ENCODE results near the gene NR1D2. TPM values are rescaled to one million over a fixed set of nuclear protein-coding genes. Genes with fewer than 3 reads are reported as not detected.

NR1D2 gene
- total RNA-seq, 2 experiments from 2014 or later: 5.0 to 5.7 TPM

DNA sequence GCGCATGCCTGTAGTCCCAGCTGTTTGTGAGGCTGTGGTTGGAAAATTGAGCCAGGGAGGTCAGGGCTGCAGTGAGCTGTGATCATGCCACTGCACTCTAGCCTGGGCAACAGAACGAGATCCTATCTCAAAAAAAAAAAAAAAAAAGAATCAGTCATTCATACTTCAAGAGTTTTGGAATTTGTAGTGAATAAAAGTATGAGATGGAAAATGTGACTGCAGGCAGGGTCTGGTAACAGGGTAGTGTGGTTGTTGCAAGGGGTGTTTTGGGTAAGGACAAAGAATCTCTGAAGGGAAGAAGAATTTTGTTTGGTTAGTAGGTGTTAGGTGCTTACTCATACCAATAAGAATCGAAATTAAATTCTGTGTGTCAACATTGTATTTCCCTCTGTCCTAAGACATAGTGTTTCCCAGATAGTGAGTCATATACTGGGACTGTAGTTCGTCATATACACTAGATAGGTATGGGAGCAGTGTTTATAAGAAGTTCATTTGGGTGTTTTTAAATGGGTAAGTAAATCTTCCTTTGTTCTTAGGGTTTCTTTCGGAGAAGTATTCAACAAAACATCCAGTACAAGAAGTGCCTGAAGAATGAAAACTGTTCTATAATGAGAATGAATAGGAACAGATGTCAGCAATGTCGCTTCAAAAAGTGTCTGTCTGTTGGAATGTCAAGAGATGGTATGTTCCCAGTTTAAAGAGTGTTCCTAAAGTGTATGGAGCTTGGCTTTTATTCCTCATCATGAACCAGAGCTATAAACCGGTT, 14.2 kb downstream of the NR1D2 start:
- no peak overlapping the region for H3K27ac ChIP-seq (ENCODE audit: low read depth, low read length, poor library complexity, severe bottlenecking)
- no TSS peak for BruUV-seq (replicated peaks)
- TF ChIP-seq EZH2phosphoT487 (IDR thresholded peaks at IDR 0.05; ENCODE audit: borderline replicate concordance, low read depth, low read length): no peak
- TF ChIP-seq, protein P1, sequence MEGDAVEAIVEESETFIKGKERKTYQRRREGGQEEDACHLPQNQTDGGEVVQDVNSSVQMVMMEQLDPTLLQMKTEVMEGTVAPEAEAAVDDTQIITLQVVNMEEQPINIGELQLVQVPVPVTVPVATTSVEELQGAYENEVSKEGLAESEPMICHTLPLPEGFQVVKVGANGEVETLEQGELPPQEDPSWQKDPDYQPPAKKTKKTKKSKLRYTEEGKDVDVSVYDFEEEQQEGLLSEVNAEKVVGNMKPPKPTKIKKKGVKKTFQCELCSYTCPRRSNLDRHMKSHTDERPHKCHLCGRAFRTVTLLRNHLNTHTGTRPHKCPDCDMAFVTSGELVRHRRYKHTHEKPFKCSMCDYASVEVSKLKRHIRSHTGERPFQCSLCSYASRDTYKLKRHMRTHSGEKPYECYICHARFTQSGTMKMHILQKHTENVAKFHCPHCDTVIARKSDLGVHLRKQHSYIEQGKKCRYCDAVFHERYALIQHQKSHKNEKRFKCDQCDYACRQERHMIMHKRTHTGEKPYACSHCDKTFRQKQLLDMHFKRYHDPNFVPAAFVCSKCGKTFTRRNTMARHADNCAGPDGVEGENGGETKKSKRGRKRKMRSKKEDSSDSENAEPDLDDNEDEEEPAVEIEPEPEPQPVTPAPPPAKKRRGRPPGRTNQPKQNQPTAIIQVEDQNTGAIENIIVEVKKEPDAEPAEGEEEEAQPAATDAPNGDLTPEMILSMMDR (conservative IDR thresholded peaks at IDR 0.05; ENCODE audit: low read length): no peak
- ChIA-PET CTCF (ENCODE audit: unreplicated experiment) (no interaction called here), POLR2A (interaction anchor here (0.7 to 2.9 kb wide), 3 partner anchors 10 to 99 kb away, joined by 4 to 28 read pairs (median 4); no protein-coding TSS in a partner anchor)
- H3K79me2 ChIP-seq (ENCODE audit: insufficient read depth, low read depth, low read length): no peaks in the 10 kb centered on the region
- H3K4me2 ChIP-seq (ENCODE audit: low read length): no peak overlapping the region
- peaks cover 16% of the 10 kb centered on the region for H3K36me3 ChIP-seq (ENCODE audit: insufficient read depth, low read length)
- H3K9me2 ChIP-seq (ENCODE audit: insufficient read depth, low read length): no peaks in the 10 kb centered on the region
- no peak overlapping the region for H2AFZ ChIP-seq (ENCODE audit: low read length)
- H3K9me3 ChIP-seq (ENCODE audit: low read length): no peaks in the 10 kb centered on the region
- intact Hi-C loops (cut with micrococcal nuclease; ENCODE audit: unreplicated experiment): no loop called here
- no peak overlapping the region for H3K4me3 ChIP-seq (ENCODE audit: low read depth, low read length, poor library complexity, severe bottlenecking)
- no peaks in the 10 kb centered on the region for H4K20me1 ChIP-seq (ENCODE audit: insufficient read depth, low read length)
- H3K4me1 ChIP-seq (ENCODE audit: insufficient read depth, low read length, poor library complexity, severe bottlenecking): no peaks in the 10 kb centered on the region
- no peak for DNase-seq (ENCODE audit: low spot score)

DNA sequence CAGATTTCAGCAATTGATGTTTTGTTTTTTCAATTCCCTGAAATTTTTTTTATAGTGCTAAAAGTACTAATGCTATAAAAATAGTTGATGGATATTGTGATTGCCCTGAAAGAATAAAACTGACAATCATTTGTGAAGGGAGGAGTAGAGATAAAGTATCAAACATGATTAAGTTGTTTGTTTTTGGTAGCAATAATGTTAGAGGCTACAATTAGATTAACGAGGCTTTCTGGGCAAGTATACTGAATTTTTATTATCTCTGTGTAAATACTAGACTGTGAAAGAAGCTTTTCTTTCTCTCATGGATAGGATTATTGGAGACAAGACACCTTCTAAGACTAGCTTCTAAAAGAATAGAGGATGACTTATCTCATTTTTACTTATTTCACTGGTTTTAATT, 15.6 kb downstream of the NR1D2 start:
- H3K9me2 ChIP-seq (ENCODE audit: insufficient read depth, low read length): no peaks in the 10 kb centered on the region
- CTCF ChIA-PET (ENCODE audit: unreplicated experiment): interaction anchor here (0.7 kb wide), 1 partner anchor 1108 kb away, joined by 3 read pairs; no protein-coding TSS in a partner anchor
- H3K79me2 ChIP-seq (ENCODE audit: insufficient read depth, low read depth, low read length): no peaks in the 10 kb centered on the region
- no peaks in the 10 kb centered on the region for H3K4me1 ChIP-seq (ENCODE audit: insufficient read depth, low read length, poor library complexity, severe bottlenecking)
- no peaks in the 10 kb centered on the region for H4K20me1 ChIP-seq (ENCODE audit: insufficient read depth, low read length)
- BruUV-seq (replicated peaks): no TSS peak
- no peak overlapping the region for H3K4me3 ChIP-seq (ENCODE audit: low read depth, low read length, poor library complexity, severe bottlenecking)
- no peak overlapping the region for H3K27ac ChIP-seq (ENCODE audit: low read depth, low read length, poor library complexity, severe bottlenecking)
- intact Hi-C loops (cut with micrococcal nuclease; ENCODE audit: unreplicated experiment): no loop called here
- H3K4me2 ChIP-seq (ENCODE audit: low read length): no peak overlapping the region
- H2AFZ ChIP-seq (ENCODE audit: low read length): no peak overlapping the region
- POLR2A ChIA-PET: interaction anchor here (0.6 to 1.0 kb wide), 6 partner anchors 7 to 950 kb away, joined by 3 to 6 read pairs (median 4); no protein-coding TSS in a partner anchor
- no peaks in the 10 kb centered on the region for H3K9me3 ChIP-seq (ENCODE audit: low read length)
- DNase-seq (ENCODE audit: low spot score): no peak
- TF ChIP-seq, protein P1 (conservative IDR thresholded peaks at IDR 0.05; ENCODE audit: low read length): no peak
- no peak for TF ChIP-seq EZH2phosphoT487 (IDR thresholded peaks at IDR 0.05; ENCODE audit: borderline replicate concordance, low read depth, low read length)
- H3K36me3 ChIP-seq (ENCODE audit: insufficient read depth, low read length): peaks cover 16% of the 10 kb centered on the region

DNA sequence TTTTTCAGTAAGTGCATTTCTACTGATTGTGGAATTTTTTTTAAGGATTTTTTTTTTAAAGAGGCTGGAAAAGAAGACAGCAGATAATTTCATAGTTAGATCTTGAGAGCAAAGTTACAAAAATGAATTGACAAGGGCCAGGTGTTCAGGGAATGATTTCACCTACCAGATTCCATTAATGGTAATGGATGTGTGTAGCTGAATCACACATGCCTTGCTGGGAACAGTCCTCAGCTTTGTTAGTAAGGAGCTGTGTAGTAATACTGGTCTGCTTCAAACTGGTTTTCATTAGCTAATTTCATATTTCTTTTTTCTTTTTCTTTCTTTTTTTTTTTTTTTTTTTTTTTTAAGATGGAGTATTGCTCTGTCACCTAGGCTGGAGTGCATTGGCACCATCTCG, 16.0 kb downstream of the NR1D2 start:
- TF ChIP-seq EZH2phosphoT487 (IDR thresholded peaks at IDR 0.05; ENCODE audit: borderline replicate concordance, low read depth, low read length): no peak
- TF ChIP-seq, protein P1 (conservative IDR thresholded peaks at IDR 0.05; ENCODE audit: low read length): no peak
- no peak overlapping the region for H3K27ac ChIP-seq (ENCODE audit: low read depth, low read length, poor library complexity, severe bottlenecking)
- no peaks in the 10 kb centered on the region for H4K20me1 ChIP-seq (ENCODE audit: insufficient read depth, low read length)
- H2AFZ ChIP-seq (ENCODE audit: low read length): no peak overlapping the region
- CTCF ChIA-PET (ENCODE audit: unreplicated experiment): interaction anchor here (0.7 kb wide), 1 partner anchor 1109 kb away, joined by 3 read pairs; no protein-coding TSS in a partner anchor
- no peak for DNase-seq (ENCODE audit: low spot score)
- H3K9me2 ChIP-seq (ENCODE audit: insufficient read depth, low read length): no peaks in the 10 kb centered on the region
- no peak overlapping the region for H3K4me3 ChIP-seq (ENCODE audit: low read depth, low read length, poor library complexity, severe bottlenecking)
- peaks cover 16% of the 10 kb centered on the region for H3K36me3 ChIP-seq (ENCODE audit: insufficient read depth, low read length)
- intact Hi-C loops (cut with micrococcal nuclease; ENCODE audit: unreplicated experiment): no loop called here
- H3K4me2 ChIP-seq (ENCODE audit: low read length): no peak overlapping the region
- no peaks in the 10 kb centered on the region for H3K79me2 ChIP-seq (ENCODE audit: insufficient read depth, low read depth, low read length)
- H3K9me3 ChIP-seq (ENCODE audit: low read length): no peaks in the 10 kb centered on the region
- no TSS peak for BruUV-seq (replicated peaks)
- H3K4me1 ChIP-seq (ENCODE audit: insufficient read depth, low read length, poor library complexity, severe bottlenecking): no peaks in the 10 kb centered on the region
- POLR2A ChIA-PET: interaction anchor here (0.6 to 1.0 kb wide), 8 partner anchors 8 to 950 kb away, joined by 3 to 10 read pairs (median 4); partner anchors contain the start of genes NKIRAS1 and RPL15

All from OCI-LY7 (cell line).